ENCODE measurements around the gene GRAMD1C.

Gene GRAMD1C

GRCh38 chr3:113894927-113895326, 56.3 kb downstream of the GRAMD1C start:
- no peak for TF ChIP-seq CTCF (IDR thresholded peaks at IDR 0.05; ENCODE audit: insufficient read depth, missing control alignments)
- no peak for FAIRE-seq
- no peak for DNase-seq (ENCODE audit: insufficient read length, low spot score)

- DNase-seq (ENCODE audit: insufficient read length, low spot score) (no peak), FAIRE-seq (no peak)
- TF ChIP-seq CTCF (IDR thresholded peaks at IDR 0.05; ENCODE audit: insufficient read depth, missing control alignments): no peak
These were observed 57.4 kb downstream of the GRAMD1C start for GRCh38 chr3:113895964-113896363.

- TF ChIP-seq CTCF (IDR thresholded peaks at IDR 0.05; ENCODE audit: insufficient read depth, missing control alignments): no peak
- DNase-seq (ENCODE audit: insufficient read length, low spot score) (no peak), FAIRE-seq (no peak)
These were observed 58.3 kb downstream of the GRAMD1C start for GRCh38 chr3:113896930-113897329.

- DNase-seq (ENCODE audit: insufficient read length, low spot score) (no peak), FAIRE-seq (no peak)
- TF ChIP-seq CTCF (IDR thresholded peaks at IDR 0.05; ENCODE audit: insufficient read depth, missing control alignments): no peak
These were observed 58.8 kb downstream of the GRAMD1C start for GRCh38 chr3:113897373-113897777.

GRCh38 chr3:113898892-113899291, 60.3 kb downstream of the GRAMD1C start:
- DNase-seq (ENCODE audit: insufficient read length, low spot score) (no peak), FAIRE-seq (no peak)

GRCh38 chr3:113906568-113907140, 68.1 kb downstream of the GRAMD1C start:
- no peak for TF ChIP-seq CTCF (IDR thresholded peaks at IDR 0.05; ENCODE audit: insufficient read depth, missing control alignments)
- FAIRE-seq (no peak), DNase-seq (ENCODE audit: insufficient read length, low spot score) (no peak)

More at GRCh38 chr3:113898892-113899291, 60.3 kb downstream of the GRAMD1C start:
- TF ChIP-seq CTCF (IDR thresholded peaks at IDR 0.05; ENCODE audit: insufficient read depth, missing control alignments): no peak

- no peak for TF ChIP-seq CTCF (IDR thresholded peaks at IDR 0.05; ENCODE audit: insufficient read depth, missing control alignments)
- no peak for FAIRE-seq
- DNase-seq (ENCODE audit: insufficient read length, low spot score): no peak
These were observed 69.5 kb downstream of the GRAMD1C start for GRCh38 chr3:113908133-113908532.

Data from D721Med (cell line).